K562 (cell line): ENCODE results near the gene MAMDC4. TPM values are rescaled to one million over a fixed set of nuclear protein-coding genes. Genes with fewer than 3 reads are reported as not detected.

ENCODE experiments used
- ATAC-seq: fragments of 200-7000 bp; cut with Tn5 transposase; 3 replicates; pipeline ENCODE4 v1.9.1; 2020; ENCODE audit warnings: moderate library complexity
- BruUV-seq: library from RNA; stranded (reverse); fragments of 400-500 nt; replicated peaks from 2 replicates; lab custom pipeline; 2021; lab: Mats Ljungman, UMichigan
- CTCF ChIA-PET: fragments of 300-600 bp; formaldehyde crosslinking; extraction: SDS; loops from one replicate; lab custom pipeline; 2021; ENCODE audit warnings: low intra/inter-chr PET ratio; lab: Yijun Ruan, JAX
- POLR2A ChIA-PET: fragments of 300-600, 350-650 bp; sonication (Branson Sonifier 250); formaldehyde crosslinking; extraction: SDS; loops from one replicate; lab custom pipeline; 2021; ENCODE audit warnings: antibody characterized with exemption, inconsistent platforms; lab: Yijun Ruan, JAX
- DNase-seq, 4 experiments: peaks; one replicate each; pipeline versions ENCODE4 v3.0.0 to v3.0.0-alpha.2; 2011 to 2018; ENCODE audit warnings: low spot score in 3 of 4, mixed read lengths in 3 of 4; ENCODE audit errors: extremely low read depth in 1 of 4
- FAIRE-seq: peaks from 2 replicates; lab custom pipeline; 2011; peaks lifted over from hg19 to GRCh38; lab: Jason Lieb, UNC
- H2AFZ ChIP-seq: 2 replicates; pipeline ENCODE4 v1.6.0; 2011; ENCODE audit warnings: low read depth, low read length, control low read depth, inconsistent platforms
- H3K27ac ChIP-seq: fragments of 200-600 bp; 3 replicates; pipeline ENCODE4 v1.8.0; 2011; ENCODE audit warnings: low read depth, mild to moderate bottlenecking, control low read depth, inconsistent platforms, low read length, moderate library complexity, mixed read lengths; ENCODE audit errors: extremely low read depth
- H3K27me3 ChIP-seq, 2 experiments: fragments of 300-600 bp in 1 of 2; 2 replicates in 1 of 2; 3 replicates in 1 of 2; pipeline versions ENCODE4 v1.6.0 to v1.8.0; 2011; ENCODE audit warnings: inconsistent platforms in 2 of 2, low read length in 2 of 2, mild to moderate bottlenecking in 1 of 2, mixed read lengths in 1 of 2, moderate library complexity in 1 of 2; ENCODE audit not compliant: control insufficient read depth in 2 of 2, insufficient read depth in 2 of 2
- H3K36me3 ChIP-seq: fragments of 300-600 bp; 3 replicates; pipeline ENCODE4 v1.8.0; 2011; ENCODE audit warnings: mild to moderate bottlenecking, low read length, inconsistent platforms; ENCODE audit not compliant: control insufficient read depth, insufficient read depth
- H3K4me1 ChIP-seq, 2 experiments: fragments of 200-600 bp in 1 of 2; replicated peaks in 1 of 2; 2 replicates in 1 of 2; 3 replicates in 1 of 2; pipeline versions ENCODE4 v1.5.1 to v1.8.0; 2011; ENCODE audit warnings: inconsistent platforms in 2 of 2, low read length in 2 of 2, mild to moderate bottlenecking in 1 of 2, mixed read lengths in 1 of 2, moderate library complexity in 1 of 2; ENCODE audit not compliant: control insufficient read depth in 2 of 2, insufficient read depth in 2 of 2
- H3K4me2 ChIP-seq: 2 replicates; pipeline ENCODE4 v1.6.1; 2011; ENCODE audit warnings: low read length, control low read depth, inconsistent platforms, mixed read lengths; ENCODE audit not compliant: insufficient read depth
- H3K4me3 ChIP-seq: fragments of 200-600 bp; sonication (generic), shearing (Covaris generic); 2 replicates; pipeline ENCODE4 v1.5.1; 2016; ENCODE audit warnings: control low read depth, inconsistent platforms
- H3K79me2 ChIP-seq: fragments of 200-600 bp; 3 replicates; pipeline ENCODE4 v1.8.0; 2011; ENCODE audit warnings: low read length, inconsistent platforms; ENCODE audit not compliant: control insufficient read depth, insufficient read depth
- H3K9ac ChIP-seq, 2 experiments: 2 replicates each; pipeline versions ENCODE4 v1.6.0 to v1.6.1; 2011; ENCODE audit warnings: low read depth in 2 of 2, low read length in 2 of 2, control low read depth in 1 of 2, inconsistent platforms in 1 of 2, mild to moderate bottlenecking in 1 of 2, mixed read lengths in 1 of 2; ENCODE audit not compliant: insufficient read depth in 1 of 2
- H3K9me1 ChIP-seq: one replicate; pipeline ENCODE4 v1.6.0; 2011; ENCODE audit warnings: inconsistent platforms, mild to moderate bottlenecking, low read length, moderate library complexity; ENCODE audit not compliant: control insufficient read depth, insufficient read depth
- H3K9me3 ChIP-seq: replicated peaks from 2 replicates; pipeline ENCODE4 v1.5.1; 2011; ENCODE audit warnings: low read depth, low read length, inconsistent platforms; ENCODE audit not compliant: control insufficient read depth, insufficient read depth
- H4K20me1 ChIP-seq: replicated peaks from 2 replicates; pipeline ENCODE4 v1.6.1; 2011; ENCODE audit warnings: low read length, inconsistent platforms, mixed read lengths; ENCODE audit not compliant: control insufficient read depth, insufficient read depth
- AFF1 ChIP-seq, 2 experiments: fragments of 450-650 bp; IDR thresholded peaks; 2 replicates each; pipeline ENCODE4 v1.6.1; 2018; ENCODE audit warnings: mild to moderate bottlenecking in 2 of 2, low read depth in 1 of 2; ENCODE audit not compliant: partially characterized antibody in 2 of 2
- ARNT ChIP-seq, 2 experiments: fragments of 450-650 bp; IDR thresholded peaks; 2 replicates each; pipeline ENCODE4 v1.6.1; 2016; ENCODE audit warnings: mild to moderate bottlenecking in 1 of 2
- CHD1 ChIP-seq: fragments of 200-600 bp; sonication (generic); IDR thresholded peaks from one replicate; pipeline ENCODE4 v1.6.1; 2012; ENCODE audit warnings: mild to moderate bottlenecking, moderate library complexity, low read length, inconsistent platforms
- PRDM10 ChIP-seq: fragments of 450-650 bp; IDR thresholded peaks from 2 replicates; pipeline ENCODE4 v1.6.1; 2018; ENCODE audit not compliant: partially characterized antibody
- U2AF2 ChIP-seq: fragments of 200-400 bp; formaldehyde crosslinking; optimal IDR thresholded peaks from 2 replicates; pipeline ENCODE3; 2017; ENCODE audit warnings: low read depth, mild to moderate bottlenecking, low read length
- UBTF ChIP-seq, 2 experiments: IDR thresholded peaks; 2 replicates each; pipeline ENCODE4 v1.6.1; 2012; ENCODE audit warnings: improper control_type of control experiment in 2 of 2, low read depth in 2 of 2, low read length in 2 of 2, borderline replicate concordance in 1 of 2
- ZBTB7A ChIP-seq: IDR thresholded peaks from 2 replicates; pipeline ENCODE4 v1.6.1; 2011; ENCODE audit warnings: low read depth, mild to moderate bottlenecking, low read length, moderate library complexity, borderline replicate concordance; ENCODE audit not compliant: control insufficient read depth
- WGBS: fragments of 100-300 bp; shearing (Covaris generic); methylation state at CpG from one replicate; pipeline ENCODE4 v1.1.6; 2016; ENCODE audit warnings: low coverage, mixed read lengths; ENCODE audit not compliant: insufficient coverage; ENCODE audit errors: missing lambda C conversion rate; 5-methylcytosine and 5-hydroxymethylcytosine counted together
- in situ Hi-C: fragments of 300-500 bp; cut with MboI; formaldehyde crosslinking; loops from 4 replicates; pipeline ENCODE4 v1.15.0; 2018; ENCODE audit warnings: inconsistent platforms, mixed read lengths
- intact Hi-C: fragments of 100-400 bp; cut with micrococcal nuclease; formaldehyde crosslinking; loops from 2 replicates; pipeline ENCODE4 v1.14.2; 2022
- polyA plus RNA-seq, 8 experiments: library from polyadenylated mRNA; depleted of rRNA in 4 of 8; stranded (reverse) in 5 of 8; unstranded in 3 of 8; fragments of >200 nt; fragmentation: Nextera tagmentation in 2 of 8; fragmentation: Illumina TruSeq in 1 of 8; extraction: Ambion mirVana in 2 of 8; extraction: Trizol in 1 of 8; gene quantifications; 2 replicates each; pipeline versions ENCODE4 v1.2.1 to v1.2.3, GENCODE V29; 2011 to 2014; ENCODE audit warnings: inconsistent platforms in 1 of 8, missing spikeins in 1 of 8
- total RNA-seq, 7 experiments: library from RNA; depleted of rRNA in 6 of 7; stranded (reverse); fragments of >200 nt in 6 of 7; fragmentation: Illumina TruSeq in 2 of 7; extraction: Trizol in 2 of 7; gene quantifications; 2 replicates each; pipeline versions ENCODE4 v1.2.1 to v1.2.3, GENCODE V29; 2011 to 2021; ENCODE audit warnings: low replicate concordance in 1 of 7

MAMDC4 gene
- total and polyA plus RNA-seq, 9 of the 15 experiments (the other 6 are each of a cell fraction or from before 2014, with no cell fraction given), result 0.03 to 10.8 (median 1.5) TPM

GRCh38 chr9:136808075-136808805 lies 43.9 kb upstream of the MAMDC4 start (continued):
- TF ChIP-seq CHD1 (peak; percentile 59), ZBTB7A (peak; percentile 85; the same call in 1 of the 2 replicates), U2AF2 (no peak)

- in situ Hi-C loops, result no loop called here
- H2AFZ ChIP-seq, result no peak overlapping the region
- TF ChIP-seq UBTF (IDR thresholded peaks at IDR 0.05; ENCODE audit: borderline replicate concordance in 1 of 2, low read depth in 2 of 2, low read length in 2 of 2) (0 out of 4 replicates have a peak, but pooled peaks of 1 of the 2 experiments have one; percentile 17), PRDM10 (peak; percentile 92), AFF1 (IDR thresholded peaks at IDR 0.05; ENCODE audit: low read depth in 1 of 2, partially characterized antibody in 2 of 2) (peak in 1 of 2 experiments; percentile 22), ARNT (IDR thresholded peaks at IDR 0.05) (peak in 1 of 2 experiments; percentile 89; a peak in 2 of 4 replicates)
Observed at GRCh38 chr9:136808806-136809158, 43.4 kb upstream of the MAMDC4 start.

More at GRCh38 chr9:136808806-136809158, 43.4 kb upstream of the MAMDC4 start:
- peaks cover 26 to 45% of the 10 kb centered on the region in 2 experiments for H3K4me1 ChIP-seq
- no peaks in the 10 kb centered on the region for H3K9me1 ChIP-seq
- ChIA-PET CTCF (interaction anchor here (0.6 to 0.9 kb wide), 2 partner anchors 22 to 74 kb away, joined by 3 read pairs; no protein-coding TSS in a partner anchor), POLR2A (interaction anchor here (1.1 to 3.6 kb wide), 3 partner anchors 11 to 31 kb away, joined by 3 to 16 read pairs (median 14); no protein-coding TSS in a partner anchor)
- no peaks in the 10 kb centered on the region for H3K9me3 ChIP-seq
- ATAC-seq (peak; percentile 25), DNase-seq (peak in 1 of 4 experiments; percentile 56), FAIRE-seq (peak; percentile 73)
- 1% methylated on average over 13 of the region's 14 CpGs for WGBS
- intact Hi-C loops, result no loop called here
- BruUV-seq, result no TSS peak
- H4K20me1 ChIP-seq, result no peaks in the 10 kb centered on the region
- H3K27ac ChIP-seq, result peak overlapping the region; percentile 91
- H3K27me3 ChIP-seq, result no peaks in the 10 kb centered on the region
- H3K9ac ChIP-seq, result peak overlapping the region; percentile 77 to 99
- peak overlapping the region; percentile 97 for H3K4me3 ChIP-seq
- H3K79me2 ChIP-seq, result peaks cover 74% of the 10 kb centered on the region
- peaks cover 55% of the 10 kb centered on the region for H3K36me3 ChIP-seq
- H3K4me2 ChIP-seq, result peak overlapping the region; percentile 94
